ENCODE measurements around the gene TICAM2.

TICAM2 gene

DNA sequence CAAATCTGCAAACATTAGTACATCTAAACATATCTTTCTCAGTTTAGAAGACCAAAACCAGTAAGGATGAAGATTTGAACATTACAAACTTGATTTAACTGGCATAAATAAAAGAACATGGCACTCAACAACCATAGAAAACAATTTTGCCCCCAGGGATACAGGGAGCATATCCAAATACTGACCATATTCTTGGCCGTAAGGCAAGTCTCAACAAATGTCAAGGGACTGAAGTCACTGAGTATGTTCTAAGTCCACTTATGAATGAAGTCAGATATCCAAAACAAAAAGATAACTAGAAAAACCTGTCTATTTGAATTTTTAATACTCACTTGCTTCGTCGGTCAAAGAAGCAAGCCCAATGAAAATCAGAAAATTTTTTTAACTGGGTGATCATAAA, 71.9 kb downstream of the TICAM2 start:
- no peak for DNase-seq
